ENCODE data around the gene SRD5A3. TPM values are rescaled to one million over a fixed set of nuclear protein-coding genes. Genes with fewer than 3 reads are reported as not detected.

SRD5A3 gene
- total and polyA plus RNA-seq, 9 of the 15 experiments (the other 6 are each of a cell fraction or from before 2014, with no cell fraction given), result 2.5 to 37.0 (median 13.3) TPM

DNA sequence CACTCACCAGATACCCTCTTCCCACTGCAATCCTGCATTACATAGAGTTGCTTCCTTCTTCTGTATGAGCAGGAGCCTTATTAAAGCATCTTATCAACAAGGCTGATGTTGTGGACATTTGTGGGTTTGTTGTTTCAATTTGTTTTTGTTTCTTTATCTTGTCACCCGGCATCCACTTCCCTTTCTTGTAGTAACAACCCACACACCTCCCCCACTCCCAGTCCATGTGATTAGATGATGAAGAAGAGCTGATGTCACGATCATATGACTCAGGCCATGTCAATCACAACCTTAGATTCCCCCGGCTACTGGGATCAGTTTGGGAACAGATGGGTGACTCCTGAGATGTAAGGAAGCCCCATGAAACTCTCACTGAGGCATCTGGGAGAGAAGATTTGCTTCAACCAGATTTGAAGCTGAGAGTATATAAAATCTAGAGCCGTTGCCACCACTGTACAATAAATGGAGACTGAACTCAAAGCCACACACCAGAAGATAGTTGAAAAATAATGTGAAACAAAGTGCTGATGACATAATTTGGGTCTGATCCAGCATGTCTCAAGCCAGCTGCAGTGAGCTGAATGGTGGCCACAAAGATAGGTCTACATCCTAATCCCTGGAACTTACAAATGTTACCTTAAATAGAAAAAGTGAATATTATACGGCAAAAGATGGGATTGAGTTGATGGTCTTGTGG lies 34.1 kb upstream of the SRD5A3 start (continued):
- TF ChIP-seq RBBP5 (IDR thresholded peaks at IDR 0.05; ENCODE audit: borderline replicate concordance, insufficient read depth, low read length, poor library complexity, severe bottlenecking) (no peak), ZNF436 (CRISPR knock-in tag; IDR thresholded peaks at IDR 0.05) (no peak), FOXK2 (conservative IDR thresholded peaks at IDR 0.05 in 1 of 2, IDR thresholded peaks at IDR 0.05 in 1 of 2; ENCODE audit: low read depth in 2 of 2) (peak; percentile 72 to 80), ZNF217 (CRISPR knock-in tag; IDR thresholded peaks at IDR 0.05) (no peak), ZNF282 (CRISPR knock-in tag; IDR thresholded peaks at IDR 0.05) (no peak), TOE1 (IDR thresholded peaks at IDR 0.05; ENCODE audit: borderline replicate concordance) (peak; percentile 64; the same call in 1 of the 2 replicates), TOE1 (CRISPR knock-in tag; IDR thresholded peaks at IDR 0.05; ENCODE audit: borderline replicate concordance, low read depth) (no peak), SAFB2 (IDR thresholded peaks at IDR 0.05; ENCODE audit: borderline replicate concordance, low read depth, low read length, severe bottlenecking) (no peak), HIVEP1 (CRISPR knock-in tag; IDR thresholded peaks at IDR 0.05) (no peak), ZSCAN32 (CRISPR knock-in tag; IDR thresholded peaks at IDR 0.05) (no peak), ZNF764 (CRISPR knock-in tag; IDR thresholded peaks at IDR 0.05; ENCODE audit: low read depth) (no peak), KLF13 (tag; IDR thresholded peaks at IDR 0.05; ENCODE audit: borderline replicate concordance, low read depth) (no peak), TCF3 (CRISPR knock-in tag; IDR thresholded peaks at IDR 0.05) (no peak), ETV6 (IDR thresholded peaks at IDR 0.05; ENCODE audit: borderline replicate concordance in 1 of 2, low read depth in 2 of 2, low read length in 1 of 2) (no peak), ETV6 (CRISPR knock-in tag; IDR thresholded peaks at IDR 0.05; ENCODE audit: borderline replicate concordance) (no peak), FOXJ2 (tag; IDR thresholded peaks at IDR 0.05) (peak; percentile 98), SOX6 (IDR thresholded peaks at IDR 0.05) (peak; percentile 93), ZNF507 (tag; conservative IDR thresholded peaks at IDR 0.05) (no peak), EP300 (IDR thresholded peaks at IDR 0.05; ENCODE audit: low read length) (peak; percentile 62), ZNF165 (CRISPR knock-in tag; IDR thresholded peaks at IDR 0.05; ENCODE audit: borderline replicate concordance) (no peak), KAT8 (IDR thresholded peaks at IDR 0.05; ENCODE audit: low read depth) (no peak), RHOXF2B (CRISPR knock-in tag; conservative IDR thresholded peaks at IDR 0.05) (no peak)
- TF ChIP-seq, protein P1, sequence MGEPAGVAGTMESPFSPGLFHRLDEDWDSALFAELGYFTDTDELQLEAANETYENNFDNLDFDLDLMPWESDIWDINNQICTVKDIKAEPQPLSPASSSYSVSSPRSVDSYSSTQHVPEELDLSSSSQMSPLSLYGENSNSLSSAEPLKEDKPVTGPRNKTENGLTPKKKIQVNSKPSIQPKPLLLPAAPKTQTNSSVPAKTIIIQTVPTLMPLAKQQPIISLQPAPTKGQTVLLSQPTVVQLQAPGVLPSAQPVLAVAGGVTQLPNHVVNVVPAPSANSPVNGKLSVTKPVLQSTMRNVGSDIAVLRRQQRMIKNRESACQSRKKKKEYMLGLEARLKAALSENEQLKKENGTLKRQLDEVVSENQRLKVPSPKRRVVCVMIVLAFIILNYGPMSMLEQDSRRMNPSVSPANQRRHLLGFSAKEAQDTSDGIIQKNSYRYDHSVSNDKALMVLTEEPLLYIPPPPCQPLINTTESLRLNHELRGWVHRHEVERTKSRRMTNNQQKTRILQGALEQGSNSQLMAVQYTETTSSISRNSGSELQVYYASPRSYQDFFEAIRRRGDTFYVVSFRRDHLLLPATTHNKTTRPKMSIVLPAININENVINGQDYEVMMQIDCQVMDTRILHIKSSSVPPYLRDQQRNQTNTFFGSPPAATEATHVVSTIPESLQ (CRISPR knock-in tag; IDR thresholded peaks at IDR 0.05), result no peak
